Spleen (tissue), 3 donors: Measurements from ENCODE around the gene VPS9D1.

ENCODE experiments used
- POLR2A ChIP-seq, 3 donors: fragments of 450-650 bp; IDR thresholded peaks; one replicate each; pipeline ENCODE4 v1.5.1; 2017; ENCODE audit warnings: antibody characterized with exemption in 3 of 3, mild to moderate bottlenecking in 1 of 3
- POLR2AphosphoS5 ChIP-seq, 3 donors: sonication (generic); formaldehyde crosslinking; IDR thresholded peaks; one replicate each; pipeline ENCODE4 v1.5.1; 2017; ENCODE audit warnings: antibody characterized with exemption in 3 of 3

DNA sequence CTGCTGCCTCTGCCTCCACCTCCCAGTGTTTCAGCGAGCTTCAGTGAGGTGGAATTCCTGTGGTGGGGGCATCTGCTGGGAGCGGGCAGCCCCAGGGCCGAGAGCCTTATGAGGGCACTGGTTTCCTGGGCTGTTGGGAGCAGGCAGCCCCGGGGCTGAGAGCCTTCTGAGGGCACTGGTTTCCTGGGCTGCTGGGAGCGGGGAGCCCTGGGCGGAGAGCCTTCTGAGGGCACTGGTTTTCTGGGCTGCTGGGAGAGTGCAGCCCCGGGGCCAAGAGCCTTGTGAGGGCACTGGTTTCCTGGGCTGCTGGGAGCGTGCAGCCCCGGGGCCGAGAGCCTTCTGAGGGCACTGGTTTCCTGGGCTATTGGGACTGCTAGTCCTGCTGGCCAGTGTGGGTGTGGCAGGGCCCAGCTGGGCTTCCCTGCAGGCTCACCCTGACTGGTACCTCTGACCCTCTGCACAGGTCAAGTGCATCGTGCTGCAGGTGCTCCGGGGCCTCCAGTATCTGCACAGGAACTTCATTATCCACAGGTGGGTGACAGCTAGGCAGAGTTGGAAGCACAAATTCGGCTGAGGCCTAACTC is 28.6 kb downstream of the VPS9D1 start:
- TF ChIP-seq POLR2AphosphoS5 (IDR thresholded peaks at IDR 0.05) (no peak), POLR2A (IDR thresholded peaks at IDR 0.05) (no peak)
